ENCODE measurements around the gene F7. TPM values are rescaled to one million over a fixed set of nuclear protein-coding genes. Genes with fewer than 3 reads are reported as not detected.

The F7 gene
- total and polyA plus RNA-seq, 2 of the 4 experiments (the other 2 are of a cell fraction), result under 0.01 to 0.07 TPM

DNA sequence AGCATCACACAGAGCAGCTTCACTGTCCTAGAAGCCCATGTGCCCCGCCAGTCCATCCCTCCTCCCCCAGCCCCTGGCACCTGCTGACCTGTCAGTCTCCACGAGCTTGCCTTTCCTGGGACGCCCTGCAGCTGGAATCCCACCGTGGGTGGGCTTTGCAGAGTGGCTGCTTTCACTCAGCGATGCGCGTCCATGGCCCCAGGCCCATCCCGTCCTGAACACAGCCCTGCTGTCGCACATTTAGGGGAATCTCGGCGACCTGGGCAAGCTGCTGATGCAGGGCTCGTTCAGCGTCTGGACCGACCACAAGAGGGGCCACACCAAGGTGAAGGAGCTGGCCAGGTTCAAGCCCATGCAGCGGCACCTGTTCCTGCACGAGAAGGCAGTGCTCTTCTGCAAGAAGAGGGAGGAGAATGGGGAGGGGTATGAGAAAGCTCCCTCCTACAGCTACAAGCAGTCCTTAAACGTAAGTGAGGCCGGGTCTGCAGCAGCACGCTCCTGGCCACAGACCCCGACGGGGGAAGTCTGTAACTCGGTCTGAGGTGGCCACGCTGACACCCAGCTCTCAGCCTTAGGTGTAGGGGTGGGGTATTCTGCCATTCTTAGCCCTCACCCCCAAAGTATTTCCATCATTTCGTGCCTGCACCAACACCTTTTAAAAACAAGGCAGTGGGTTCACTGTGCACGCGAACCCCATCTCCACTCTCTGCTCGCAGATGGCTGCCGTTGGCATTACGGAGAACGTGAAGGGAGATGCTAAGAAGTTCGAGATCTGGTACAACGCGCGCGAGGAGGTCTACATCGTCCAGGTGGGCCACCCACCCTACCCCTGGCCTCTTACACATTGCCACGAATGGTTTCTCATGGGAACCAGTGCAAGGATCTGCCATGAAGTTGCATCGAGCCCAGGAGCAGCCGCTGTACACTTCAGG, 18.3 kb upstream of the F7 start:
- no peak overlapping the region for H3K23ac ChIP-seq (ENCODE audit: low read depth, low read length)
- H3K27ac ChIP-seq (ENCODE audit: insufficient read depth, low read length), result no peak overlapping the region
- DNase-seq (no peak), ATAC-seq (ENCODE audit: low read depth) (no peak)
- no peak overlapping the region for H3K4me3 ChIP-seq (ENCODE audit: insufficient read depth, low read depth, low read length)
- H3K9ac ChIP-seq (ENCODE audit: low read depth, low read length), result no peak overlapping the region
- peaks cover 54% of the 10 kb centered on the region for H3K27me3 ChIP-seq (ENCODE audit: control insufficient read depth, insufficient read depth, low read length)
- ChIA-PET POLR2A (ENCODE audit: unreplicated experiment) (no interaction called here), CTCF (no interaction called here)
- H3K36me3 ChIP-seq (ENCODE audit: control insufficient read depth, insufficient read depth, low read length), result no peaks in the 10 kb centered on the region
- H2BK5ac ChIP-seq (ENCODE audit: low read depth, low read length, poor library complexity, severe bottlenecking), result no peak overlapping the region
- in situ Hi-C loops (cut with MboI; ENCODE audit: low sequenced_read_pairs), result no loop called here
- no peak overlapping the region for H3K56ac ChIP-seq (ENCODE audit: extremely low read depth, insufficient read depth, low read length)
- H3K79me1 ChIP-seq (ENCODE audit: low read depth in 1 of 2, low read length in 2 of 2), result no peaks in the 10 kb centered on the region
- WGBS, 2 experiments (ENCODE audit: extremely low coverage in 2 of 2, insufficient read length in 1 of 2), result 71% methylated on average over 16 of the region's 39 CpGs; no CpG with 5 or more reads in 1 of the 2 experiments
- no peak overlapping the region for H4K5ac ChIP-seq (ENCODE audit: low read depth, low read length)
- H3K4me2 ChIP-seq (ENCODE audit: low read depth, low read length), result no peak overlapping the region
- BruUV-seq (replicated peaks), result no TSS peak
- H3K9me1 ChIP-seq (ENCODE audit: insufficient read depth, low read length), result no peaks in the 10 kb centered on the region
- H2BK15ac ChIP-seq (ENCODE audit: low read depth, low read length), result no peak overlapping the region
- no peak overlapping the region for H3K4ac ChIP-seq (ENCODE audit: low read depth, low read length)
- H2AK9ac ChIP-seq (replicated peaks; ENCODE audit: low read depth, low read length, poor library complexity), result no peak overlapping the region
- dilution Hi-C loops (cut with HindIII; ENCODE audit: low sequenced_read_pairs, unreplicated experiment), result no loop called here
- no peak overlapping the region for H4K8ac ChIP-seq (ENCODE audit: low read depth in 2 of 2, low read length in 2 of 2)
- no peak overlapping the region for H2AFZ ChIP-seq (replicated peaks; ENCODE audit: low read length, poor library complexity)
- H4K91ac ChIP-seq (ENCODE audit: insufficient read depth, low read depth, low read length), result no peak overlapping the region
- intact Hi-C loops (cut with micrococcal nuclease), result no loop called here
- H3K9me3 ChIP-seq (ENCODE audit: control insufficient read depth, insufficient read depth, low read length), result no peaks in the 10 kb centered on the region; the same call in 1 of the 2 replicates
- H3K14ac ChIP-seq (replicated peaks; ENCODE audit: low read depth, low read length), result no peak overlapping the region
- no peak overlapping the region for H2BK20ac ChIP-seq (ENCODE audit: low read depth, low read length)
- H2AK5ac ChIP-seq (ENCODE audit: low read depth, low read length), result no peak overlapping the region
- H3K4me1 ChIP-seq (ENCODE audit: control insufficient read depth, insufficient read depth, low read length), result no peaks in the 10 kb centered on the region
- H3K18ac ChIP-seq (ENCODE audit: low read depth, low read length), result no peak overlapping the region
- no peak overlapping the region for H2BK120ac ChIP-seq (ENCODE audit: low read depth, low read length)
- H4K20me1 ChIP-seq (ENCODE audit: insufficient read depth, low read length), result no peaks in the 10 kb centered on the region
- TF ChIP-seq FOS (IDR thresholded peaks at IDR 0.05; ENCODE audit: low read depth, low read length) (no peak), MAFK (IDR thresholded peaks at IDR 0.05; ENCODE audit: low read depth, low read length) (no peak), SMC3 (IDR thresholded peaks at IDR 0.05; ENCODE audit: low read depth, low read length) (no peak), POLR2A (IDR thresholded peaks at IDR 0.05; ENCODE audit: low read depth, low read length) (no peak), MXI1 (IDR thresholded peaks at IDR 0.05; ENCODE audit: borderline replicate concordance, low read depth, low read length) (no peak), BHLHE40 (IDR thresholded peaks at IDR 0.05; ENCODE audit: low read depth, low read length) (no peak), CHD1 (IDR thresholded peaks at IDR 0.05; ENCODE audit: low read depth, low read length) (no peak), RFX5 (IDR thresholded peaks at IDR 0.05; ENCODE audit: low read depth, low read length) (no peak), RCOR1 (IDR thresholded peaks at IDR 0.05; ENCODE audit: insufficient replicate concordance, low read length) (no peak), RAD21 (IDR thresholded peaks at IDR 0.05; ENCODE audit: low read length) (no peak), CEBPB (IDR thresholded peaks at IDR 0.05; ENCODE audit: low read depth, low read length) (no peak), NFE2L2 (IDR thresholded peaks at IDR 0.05; ENCODE audit: low read depth, low read length) (no peak)
- TF ChIP-seq, protein P1, sequence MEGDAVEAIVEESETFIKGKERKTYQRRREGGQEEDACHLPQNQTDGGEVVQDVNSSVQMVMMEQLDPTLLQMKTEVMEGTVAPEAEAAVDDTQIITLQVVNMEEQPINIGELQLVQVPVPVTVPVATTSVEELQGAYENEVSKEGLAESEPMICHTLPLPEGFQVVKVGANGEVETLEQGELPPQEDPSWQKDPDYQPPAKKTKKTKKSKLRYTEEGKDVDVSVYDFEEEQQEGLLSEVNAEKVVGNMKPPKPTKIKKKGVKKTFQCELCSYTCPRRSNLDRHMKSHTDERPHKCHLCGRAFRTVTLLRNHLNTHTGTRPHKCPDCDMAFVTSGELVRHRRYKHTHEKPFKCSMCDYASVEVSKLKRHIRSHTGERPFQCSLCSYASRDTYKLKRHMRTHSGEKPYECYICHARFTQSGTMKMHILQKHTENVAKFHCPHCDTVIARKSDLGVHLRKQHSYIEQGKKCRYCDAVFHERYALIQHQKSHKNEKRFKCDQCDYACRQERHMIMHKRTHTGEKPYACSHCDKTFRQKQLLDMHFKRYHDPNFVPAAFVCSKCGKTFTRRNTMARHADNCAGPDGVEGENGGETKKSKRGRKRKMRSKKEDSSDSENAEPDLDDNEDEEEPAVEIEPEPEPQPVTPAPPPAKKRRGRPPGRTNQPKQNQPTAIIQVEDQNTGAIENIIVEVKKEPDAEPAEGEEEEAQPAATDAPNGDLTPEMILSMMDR (conservative IDR thresholded peaks at IDR 0.05; ENCODE audit: low read depth, low read length), result no peak
- TF ChIP-seq, protein P2, sequence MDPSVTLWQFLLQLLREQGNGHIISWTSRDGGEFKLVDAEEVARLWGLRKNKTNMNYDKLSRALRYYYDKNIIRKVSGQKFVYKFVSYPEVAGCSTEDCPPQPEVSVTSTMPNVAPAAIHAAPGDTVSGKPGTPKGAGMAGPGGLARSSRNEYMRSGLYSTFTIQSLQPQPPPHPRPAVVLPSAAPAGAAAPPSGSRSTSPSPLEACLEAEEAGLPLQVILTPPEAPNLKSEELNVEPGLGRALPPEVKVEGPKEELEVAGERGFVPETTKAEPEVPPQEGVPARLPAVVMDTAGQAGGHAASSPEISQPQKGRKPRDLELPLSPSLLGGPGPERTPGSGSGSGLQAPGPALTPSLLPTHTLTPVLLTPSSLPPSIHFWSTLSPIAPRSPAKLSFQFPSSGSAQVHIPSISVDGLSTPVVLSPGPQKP (IDR thresholded peaks at IDR 0.05; ENCODE audit: borderline replicate concordance, low read depth, low read length), result no peak
- TF ChIP-seq, protein P3, sequence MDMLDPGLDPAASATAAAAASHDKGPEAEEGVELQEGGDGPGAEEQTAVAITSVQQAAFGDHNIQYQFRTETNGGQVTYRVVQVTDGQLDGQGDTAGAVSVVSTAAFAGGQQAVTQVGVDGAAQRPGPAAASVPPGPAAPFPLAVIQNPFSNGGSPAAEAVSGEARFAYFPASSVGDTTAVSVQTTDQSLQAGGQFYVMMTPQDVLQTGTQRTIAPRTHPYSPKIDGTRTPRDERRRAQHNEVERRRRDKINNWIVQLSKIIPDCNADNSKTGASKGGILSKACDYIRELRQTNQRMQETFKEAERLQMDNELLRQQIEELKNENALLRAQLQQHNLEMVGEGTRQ (IDR thresholded peaks at IDR 0.05; ENCODE audit: low read depth, low read length), result no peak
